ENCODE results near the gene KERA.
"Not testable (repeated sequence)": the region's sequence is repeated elsewhere in the genome, so short reads cannot be mapped to it uniquely, and the experiment has no call there.

KERA gene

GRCh38 chr12:91098461-91098860 lies 40.6 kb upstream of the KERA start:
- no peak overlapping the region for H3K4me3 ChIP-seq (ENCODE audit: low read length)
- H3K4me1 ChIP-seq (ENCODE audit: control insufficient read depth, insufficient read depth, low read length): no peaks in the 10 kb centered on the region
- no peaks in the 10 kb centered on the region for H3K27me3 ChIP-seq (ENCODE audit: control insufficient read depth, insufficient read depth, low read length)
- H3K36me3 ChIP-seq (ENCODE audit: control insufficient read depth, insufficient read depth, low read length): no peaks in the 10 kb centered on the region
- no peaks in the 10 kb centered on the region for H3K9me3 ChIP-seq (ENCODE audit: control insufficient read depth, insufficient read depth, low read length)
- DNase-seq (ENCODE audit: low read depth, low spot score): no peak
- no peak overlapping the region for H3K27ac ChIP-seq (ENCODE audit: low read length)

- Histone ChIP-seq H3K36me3 (ENCODE audit: control insufficient read depth, insufficient read depth, low read length) (no peaks in the 10 kb centered on the region), H3K9me3 (ENCODE audit: control insufficient read depth, insufficient read depth, low read length) (no peaks in the 10 kb centered on the region), H3K27ac (ENCODE audit: low read length) (no peak overlapping the region), H3K27me3 (ENCODE audit: control insufficient read depth, insufficient read depth, low read length) (no peaks in the 10 kb centered on the region), H3K4me3 (ENCODE audit: low read length) (no peak overlapping the region), H3K4me1 (ENCODE audit: control insufficient read depth, insufficient read depth, low read length) (no peaks in the 10 kb centered on the region)
- DNase-seq (ENCODE audit: low read depth, low spot score): no peak
- no CpG with 5 or more reads among the region's 1 CpG for WGBS (ENCODE audit: insufficient coverage, insufficient read length)
These were observed 37.1 kb upstream of the KERA start for GRCh38 chr12:91094957-91095356.

GRCh38 chr12:91094032-91094662 lies 36.3 kb upstream of the KERA start:
- DNase-seq (ENCODE audit: low read depth, low spot score): no peak
- H3K36me3 ChIP-seq (ENCODE audit: control insufficient read depth, insufficient read depth, low read length): no peaks in the 10 kb centered on the region
- no peaks in the 10 kb centered on the region for H3K27me3 ChIP-seq (ENCODE audit: control insufficient read depth, insufficient read depth, low read length)
- H3K9me3 ChIP-seq (ENCODE audit: control insufficient read depth, insufficient read depth, low read length): no peaks in the 10 kb centered on the region
- no peak overlapping the region for H3K4me3 ChIP-seq (ENCODE audit: low read length)
- H3K4me1 ChIP-seq (ENCODE audit: control insufficient read depth, insufficient read depth, low read length): no peaks in the 10 kb centered on the region
- H3K27ac ChIP-seq (ENCODE audit: low read length): no peak overlapping the region

GRCh38 chr12:91093341-91093740 lies 35.5 kb upstream of the KERA start:
- Histone ChIP-seq H3K27me3 (ENCODE audit: control insufficient read depth, insufficient read depth, low read length) (no peaks in the 10 kb centered on the region), H3K27ac (ENCODE audit: low read length) (no peak overlapping the region), H3K36me3 (ENCODE audit: control insufficient read depth, insufficient read depth, low read length) (no peaks in the 10 kb centered on the region), H3K9me3 (ENCODE audit: control insufficient read depth, insufficient read depth, low read length) (no peaks in the 10 kb centered on the region), H3K4me3 (ENCODE audit: low read length) (no peak overlapping the region), H3K4me1 (ENCODE audit: control insufficient read depth, insufficient read depth, low read length) (no peaks in the 10 kb centered on the region)
- WGBS (ENCODE audit: insufficient coverage, insufficient read length): no CpG with 5 or more reads among the region's 4 CpGs
- DNase-seq (ENCODE audit: low read depth, low spot score): no peak

GRCh38 chr12:91091916-91092715 lies 34.3 kb upstream of the KERA start:
- Histone ChIP-seq H3K4me3 (ENCODE audit: low read length) (no peak overlapping the region), H3K27me3 (ENCODE audit: control insufficient read depth, insufficient read depth, low read length) (no peaks in the 10 kb centered on the region), H3K4me1 (ENCODE audit: control insufficient read depth, insufficient read depth, low read length) (no peaks in the 10 kb centered on the region), H3K36me3 (ENCODE audit: control insufficient read depth, insufficient read depth, low read length) (no peaks in the 10 kb centered on the region), H3K9me3 (ENCODE audit: control insufficient read depth, insufficient read depth, low read length) (no peaks in the 10 kb centered on the region), H3K27ac (ENCODE audit: low read length) (no peak overlapping the region)
- no peak for DNase-seq (ENCODE audit: low read depth, low spot score)
- no CpG with 5 or more reads among the region's 6 CpGs for WGBS (ENCODE audit: insufficient coverage, insufficient read length)

- H3K4me1 ChIP-seq (ENCODE audit: control insufficient read depth, insufficient read depth, low read length); H3K9me3 ChIP-seq (ENCODE audit: control insufficient read depth, insufficient read depth, low read length); H3K36me3 ChIP-seq (ENCODE audit: control insufficient read depth, insufficient read depth, low read length); H3K27ac ChIP-seq (ENCODE audit: low read length); DNase-seq (ENCODE audit: low read depth, low spot score); H3K27me3 ChIP-seq (ENCODE audit: control insufficient read depth, insufficient read depth, low read length); H3K4me3 ChIP-seq (ENCODE audit: low read length): not testable (repeated sequence)
- WGBS (ENCODE audit: insufficient coverage, insufficient read length): no CpG with 5 or more reads among the region's 2 CpGs
These were observed 32.1 kb upstream of the KERA start for GRCh38 chr12:91089953-91090352.

- no peaks in the 10 kb centered on the region for H3K4me1 ChIP-seq (ENCODE audit: control insufficient read depth, insufficient read depth, low read length)
- H3K9me3 ChIP-seq (ENCODE audit: control insufficient read depth, insufficient read depth, low read length): no peaks in the 10 kb centered on the region
- no peak for DNase-seq (ENCODE audit: low read depth, low spot score)
- no peak overlapping the region for H3K27ac ChIP-seq (ENCODE audit: low read length)
- H3K27me3 ChIP-seq (ENCODE audit: control insufficient read depth, insufficient read depth, low read length): no peaks in the 10 kb centered on the region
- no CpG with 5 or more reads among the region's 1 CpG for WGBS (ENCODE audit: insufficient coverage, insufficient read length)
- no peak overlapping the region for H3K4me3 ChIP-seq (ENCODE audit: low read length)
- no peaks in the 10 kb centered on the region for H3K36me3 ChIP-seq (ENCODE audit: control insufficient read depth, insufficient read depth, low read length)
These were observed 22.2 kb upstream of the KERA start for GRCh38 chr12:91080041-91080440.

- Histone ChIP-seq H3K9me3 (ENCODE audit: control insufficient read depth, insufficient read depth, low read length) (no peaks in the 10 kb centered on the region), H3K4me1 (ENCODE audit: control insufficient read depth, insufficient read depth, low read length) (no peaks in the 10 kb centered on the region), H3K27ac (ENCODE audit: low read length) (no peak overlapping the region), H3K27me3 (ENCODE audit: control insufficient read depth, insufficient read depth, low read length) (no peaks in the 10 kb centered on the region), H3K4me3 (ENCODE audit: low read length) (no peak overlapping the region), H3K36me3 (ENCODE audit: control insufficient read depth, insufficient read depth, low read length) (no peaks in the 10 kb centered on the region)
- no CpG with 5 or more reads among the region's 1 CpG for WGBS (ENCODE audit: insufficient coverage, insufficient read length)
- no peak for DNase-seq (ENCODE audit: low read depth, low spot score)
These were observed 20.7 kb upstream of the KERA start for GRCh38 chr12:91078501-91078900.

GRCh38 chr12:91077228-91077954 lies 19.6 kb upstream of the KERA start:
- no CpG with 5 or more reads among the region's 5 CpGs for WGBS (ENCODE audit: insufficient coverage, insufficient read length)
- Histone ChIP-seq H3K4me1 (ENCODE audit: control insufficient read depth, insufficient read depth, low read length) (no peaks in the 10 kb centered on the region), H3K27me3 (ENCODE audit: control insufficient read depth, insufficient read depth, low read length) (no peaks in the 10 kb centered on the region)

GRCh38 chr12:91074851-91075250 lies 17.0 kb upstream of the KERA start:
- Histone ChIP-seq H3K4me3 (ENCODE audit: low read length) (no peak overlapping the region), H3K4me1 (ENCODE audit: control insufficient read depth, insufficient read depth, low read length) (no peaks in the 10 kb centered on the region), H3K27ac (ENCODE audit: low read length) (no peak overlapping the region), H3K36me3 (ENCODE audit: control insufficient read depth, insufficient read depth, low read length) (no peaks in the 10 kb centered on the region), H3K9me3 (ENCODE audit: control insufficient read depth, insufficient read depth, low read length) (no peaks in the 10 kb centered on the region), H3K27me3 (ENCODE audit: control insufficient read depth, insufficient read depth, low read length) (no peaks in the 10 kb centered on the region)
- no CpG with 5 or more reads among the region's 1 CpG for WGBS (ENCODE audit: insufficient coverage, insufficient read length)
- no peak for DNase-seq (ENCODE audit: low read depth, low spot score)

More at GRCh38 chr12:91077228-91077954, 19.6 kb upstream of the KERA start:
- H3K36me3 ChIP-seq (ENCODE audit: control insufficient read depth, insufficient read depth, low read length): no peaks in the 10 kb centered on the region
- H3K4me3 ChIP-seq (ENCODE audit: low read length): no peak overlapping the region
- H3K9me3 ChIP-seq (ENCODE audit: control insufficient read depth, insufficient read depth, low read length): no peaks in the 10 kb centered on the region
- H3K27ac ChIP-seq (ENCODE audit: low read length): no peak overlapping the region
- no peak for DNase-seq (ENCODE audit: low read depth, low spot score)
